Colonic mucosa (tissue), 4 donors: ENCODE results near the gene NFYA. TPM values are rescaled to one million over a fixed set of nuclear protein-coding genes. Genes with fewer than 3 reads are reported as not detected.

Experiments
- DNase-seq: peaks from one replicate; pipeline ENCODE4 v3.0.0-alpha.2; 2020
- H3K27ac ChIP-seq: fragments of 200-600 bp; one replicate; pipeline ENCODE4 v1.8.0; 2021
- H3K27me3 ChIP-seq: fragments of 200-600 bp; one replicate; pipeline ENCODE4 v1.8.0; 2021
- H3K36me3 ChIP-seq: fragments of 200-600 bp; one replicate; pipeline ENCODE4 v1.8.0; 2021
- H3K4me1 ChIP-seq: fragments of 200-600 bp; one replicate; pipeline ENCODE4 v1.8.0; 2021; ENCODE audit warnings: mild to moderate bottlenecking
- H3K4me3 ChIP-seq: fragments of 200-600 bp; one replicate; pipeline ENCODE4 v1.8.0; 2021
- H3K9ac ChIP-seq, 2 donors: one replicate each; pipeline ENCODE4 v1.7.0; 2013; ENCODE audit warnings: control low read depth in 2 of 2, low read depth in 2 of 2, low read length in 2 of 2
- H3K9me3 ChIP-seq: fragments of 200-600 bp; one replicate; pipeline ENCODE4 v1.8.0; 2021
- CTCF ChIP-seq: fragments of 200-600 bp; IDR thresholded peaks from one replicate; pipeline ENCODE4 v1.8.0; 2022; ENCODE audit warnings: antibody characterized with exemption, mild to moderate bottlenecking
- intact Hi-C: fragments of 100-400 bp; cut with DNase I; formaldehyde crosslinking; loops from one replicate; pipeline ENCODE4 v1.14.1; 2022
- total RNA-seq, 2 donors: library from RNA; stranded (reverse); fragmentation: NEBNext Ultra II Directional in 1 of 2; extraction: Animal tissue kit (Norgen Biotek cat#: 25700) in 1 of 2; gene quantifications; one replicate each; pipeline ENCODE4 v1.2.1, GENCODE V29; 2021
- donor health status: healthy.
- donor health status: DM: no; HTN: no; CAD: no.
- donor health status: DM: no; HTN: no; CAD: no.

The NFYA gene
- total RNA-seq, 2 donors from 2014 or later, result 21.2 to 24.5 TPM

- H3K27ac ChIP-seq, result peak overlapping the region; percentile 77
- H3K27me3 ChIP-seq, result no peaks in the 10 kb centered on the region
- H3K9ac ChIP-seq, result no peak overlapping the region
- intact Hi-C loops, result no loop called here
- no peak for TF ChIP-seq CTCF
- no peaks in the 10 kb centered on the region for H3K9me3 ChIP-seq
- H3K4me3 ChIP-seq, result no peak overlapping the region
- H3K36me3 ChIP-seq, result no peaks in the 10 kb centered on the region
- peaks cover 4% of the 10 kb centered on the region for H3K4me1 ChIP-seq
- DNase-seq, result peak; percentile 40
Measured at GRCh38 chr6:41040940-41041536, 31.7 kb upstream of the NFYA start.

- no peak for TF ChIP-seq CTCF
- Histone ChIP-seq H3K27ac (no peak within 1 kb of the TSS), H3K27me3 (no peaks in the 10 kb centered on the region), H3K4me1 (peaks cover 4% of the 10 kb centered on the region), H3K9ac (no peak within 1 kb of the TSS), H3K9me3 (no peaks in the 10 kb centered on the region), H3K4me3 (no peak within 1 kb of the TSS), H3K36me3 (no peaks in the 10 kb centered on the region)
- no peak for DNase-seq
- intact Hi-C loops, result no loop called here
Measured at GRCh38 chr6:41042226-41043055, 30.3 kb upstream of the NFYA start, which contains the start of gene TSPO2. Gene TSPO2, plus strand, starts transcription at chr6:41042467. Its CDS starts 519 bp downstream, at chr6:41042986.

- H3K36me3 ChIP-seq, result no peaks in the 10 kb centered on the region
- H3K27ac ChIP-seq, result no peak overlapping the region
- H3K9me3 ChIP-seq, result no peaks in the 10 kb centered on the region
- no peak for DNase-seq
- H3K4me3 ChIP-seq, result no peak overlapping the region
- no peak overlapping the region for H3K9ac ChIP-seq
- TF ChIP-seq CTCF, result no peak
- no peaks in the 10 kb centered on the region for H3K27me3 ChIP-seq
- intact Hi-C loops, result no loop called here
- peaks cover 4% of the 10 kb centered on the region for H3K4me1 ChIP-seq
Measured at GRCh38 chr6:41043151-41043550, 29.6 kb upstream of the NFYA start.

GRCh38 chr6:41045664-41046063, 27.1 kb upstream of the NFYA start:
- H3K36me3 ChIP-seq, result no peaks in the 10 kb centered on the region
- no peak for DNase-seq
- no peak overlapping the region for H3K9ac ChIP-seq
- H3K27me3 ChIP-seq, result no peaks in the 10 kb centered on the region
- H3K9me3 ChIP-seq, result no peaks in the 10 kb centered on the region
- no peak overlapping the region for H3K27ac ChIP-seq
- no peak overlapping the region for H3K4me3 ChIP-seq
- intact Hi-C loops, result no loop called here
- no peak for TF ChIP-seq CTCF
- H3K4me1 ChIP-seq, result no peaks in the 10 kb centered on the region

GRCh38 chr6:41046084-41046483, 26.7 kb upstream of the NFYA start:
- H3K4me1 ChIP-seq, result no peaks in the 10 kb centered on the region
- no peak overlapping the region for H3K27ac ChIP-seq
- H3K36me3 ChIP-seq, result no peaks in the 10 kb centered on the region
- no peak for TF ChIP-seq CTCF
- no peaks in the 10 kb centered on the region for H3K27me3 ChIP-seq
- H3K9ac ChIP-seq, result no peak overlapping the region
- H3K4me3 ChIP-seq, result no peak overlapping the region
- no peaks in the 10 kb centered on the region for H3K9me3 ChIP-seq
- intact Hi-C loops, result no loop called here
- DNase-seq, result no peak
